PC-3 (cell line): Measurements from ENCODE around the gene DERA. TPM values are rescaled to one million over a fixed set of nuclear protein-coding genes. Genes with fewer than 3 reads are reported as not detected.

Experiments used
- ATAC-seq: fragments of 200-7000 bp; cut with Tn5 transposase; 2 replicates; pipeline ENCODE4 v1.9.1; 2020; ENCODE audit warnings: mild to moderate bottlenecking, moderate library complexity
- BruUV-seq: library from RNA; stranded (reverse); fragments of 400-500 nt; replicated peaks from 2 replicates; lab custom pipeline; 2021; lab: Mats Ljungman, UMichigan
- CTCF ChIA-PET: fragments of 300-600 bp; sonication (Branson Sonifier 250); formaldehyde crosslinking; loops from one replicate; lab custom pipeline; 2022; ENCODE audit warnings: antibody characterized with exemption; lab: Charles Lee
- POLR2A ChIA-PET: fragments of 300-600 bp; sonication (Branson Sonifier 250); formaldehyde crosslinking; loops from one replicate; lab custom pipeline; 2022; ENCODE audit warnings: antibody characterized with exemption; ENCODE audit not compliant: unreplicated experiment; lab: Charles Lee
- DNase-seq: peaks from one replicate; pipeline ENCODE4 v3.0.0-alpha.2; 2015
- H2AFZ ChIP-seq: fragments of 300-600 bp; sonication (generic); 2 replicates; pipeline ENCODE4 v1.6.0; 2016; ENCODE audit warnings: antibody characterized with exemption, low read length
- H3F3A ChIP-seq: fragments of 300-600 bp; sonication (generic); one replicate; pipeline ENCODE4 v1.6.0; 2017; ENCODE audit warnings: antibody characterized with exemption, low read length, control low read depth, mild to moderate bottlenecking; ENCODE audit not compliant: unreplicated experiment
- H3K27ac ChIP-seq: fragments of 300-600 bp; sonication (generic); 2 replicates; pipeline ENCODE4 v1.5.1; 2016; ENCODE audit warnings: mild to moderate bottlenecking, low read length
- H3K27me3 ChIP-seq: fragments of 300-600 bp; sonication (generic); 2 replicates; pipeline ENCODE4 v1.6.1; 2016; ENCODE audit warnings: low read length, mixed read lengths
- H3K36me3 ChIP-seq: fragments of 300-600 bp; sonication (generic); 2 replicates; pipeline ENCODE4 v1.6.1; 2016; ENCODE audit warnings: low read depth, mixed run types, low read length, mixed read lengths
- H3K4me1 ChIP-seq: fragments of 300-600 bp; sonication (generic); 2 replicates; pipeline ENCODE4 v1.5.1; 2016; ENCODE audit warnings: low read length; ENCODE audit not compliant: insufficient read depth
- H3K4me2 ChIP-seq: fragments of 300-600 bp; sonication (generic); 2 replicates; pipeline ENCODE4 v1.6.0; 2016; ENCODE audit warnings: low read length
- H3K4me3 ChIP-seq: fragments of 300-600 bp; sonication (generic); 2 replicates; pipeline ENCODE4 v1.5.1; 2016; ENCODE audit warnings: mild to moderate bottlenecking, low read length, mixed read lengths
- H3K79me2 ChIP-seq: fragments of 300-600 bp; sonication (generic); 2 replicates; pipeline ENCODE4 v1.6.1; 2017; ENCODE audit warnings: low read length, mixed read lengths
- H3K9ac ChIP-seq: fragments of 300-600 bp; sonication (generic); 2 replicates; pipeline ENCODE4 v1.6.0; 2016; ENCODE audit warnings: mild to moderate bottlenecking, low read length
- H3K9me2 ChIP-seq: fragments of 300-600 bp; sonication (generic); replicated peaks from 2 replicates; pipeline ENCODE4 v1.6.1; 2016; ENCODE audit warnings: mixed run types, low read length, mixed read lengths
- H3K9me3 ChIP-seq: fragments of 300-600 bp; sonication (generic); 2 replicates; pipeline ENCODE4 v1.6.1; 2016; ENCODE audit warnings: low read length, mixed read lengths
- H4K20me1 ChIP-seq: fragments of 300-600 bp; sonication (generic); 2 replicates; pipeline ENCODE4 v1.6.1; 2016; ENCODE audit warnings: low read length, mixed read lengths
- CTCF ChIP-seq: fragments of 300-600 bp; sonication (generic); conservative IDR thresholded peaks from 2 replicates; pipeline ENCODE4 v1.5.1; 2017; ENCODE audit warnings: antibody characterized with exemption, low read depth, mild to moderate bottlenecking, low read length
- EZH2 ChIP-seq: fragments of 300-600 bp; sonication (generic); IDR thresholded peaks from one replicate; pipeline ENCODE4 v1.6.1; 2017; ENCODE audit warnings: antibody characterized with exemption, mild to moderate bottlenecking, low read length; ENCODE audit not compliant: unreplicated experiment
- EZH2phosphoT487 ChIP-seq: fragments of 300-600 bp; sonication (generic); IDR thresholded peaks from 2 replicates; pipeline ENCODE4 v1.6.1; 2018; ENCODE audit warnings: mild to moderate bottlenecking, antibody characterized with exemption, low read length, borderline replicate concordance
- intact Hi-C: fragments of 100-400 bp; cut with micrococcal nuclease; formaldehyde crosslinking; loops from 2 replicates; pipeline ENCODE4 v1.9.0; 2023
- total RNA-seq: library from RNA; depleted of rRNA; stranded (reverse); fragments of >200 nt; gene quantifications from 2 replicates; pipeline ENCODE4 v1.2.3, GENCODE V29; 2014

Gene DERA
- total RNA-seq, 1 experiment from 2014 or later = 49.4 TPM

DNA sequence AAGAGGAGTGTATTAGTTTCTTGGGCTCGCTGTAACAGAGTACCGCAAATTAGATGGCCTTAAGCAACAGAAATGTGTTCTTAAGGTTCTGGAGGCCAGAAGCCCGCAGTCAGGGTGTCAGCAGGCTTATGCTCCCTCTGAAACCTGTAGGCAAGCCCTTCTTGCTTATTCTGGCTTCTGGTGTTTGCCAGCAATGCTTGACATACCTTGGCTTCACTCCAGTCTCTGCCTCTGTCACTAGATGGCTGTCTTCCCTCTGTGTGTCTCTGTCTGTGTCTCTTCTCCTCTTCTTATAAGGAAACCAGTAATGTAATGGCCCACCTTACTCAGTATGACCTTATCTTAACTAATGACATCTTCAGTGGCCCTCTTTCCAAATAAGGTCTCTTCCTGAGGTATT lies 85.1 kb downstream of the DERA start:
- TF ChIP-seq EZH2 (no peak), EZH2phosphoT487 (no peak), CTCF (no peak)
- ATAC-seq = peak; percentile 37; the same call in 1 of the 2 replicates
- Histone ChIP-seq H3K27ac (no peak overlapping the region), H3K27me3 (no peaks in the 10 kb centered on the region), H3K79me2 (no peaks in the 10 kb centered on the region), H3K9me3 (no peaks in the 10 kb centered on the region), H3K4me2 (no peak overlapping the region), H3K4me3 (no peak overlapping the region), H3F3A (no peaks in the 10 kb centered on the region), H3K9ac (no peak overlapping the region), H2AFZ (no peak overlapping the region), H3K36me3 (no peaks in the 10 kb centered on the region), H3K9me2 (no peaks in the 10 kb centered on the region), H3K4me1 (no peaks in the 10 kb centered on the region), H4K20me1 (no peaks in the 10 kb centered on the region)
- peak; percentile 7 for DNase-seq
- ChIA-PET CTCF (no interaction called here), POLR2A (no interaction called here)
- intact Hi-C loops = no loop called here
- BruUV-seq = no TSS peak

GRCh38 chr12:15996948-15997347 lies 85.8 kb downstream of the DERA start:
- Histone ChIP-seq H3K4me1 (no peaks in the 10 kb centered on the region), H3K27me3 (no peaks in the 10 kb centered on the region), H3K4me2 (no peak overlapping the region), H2AFZ (no peak overlapping the region), H3F3A (no peaks in the 10 kb centered on the region), H3K27ac (no peak overlapping the region), H3K79me2 (no peaks in the 10 kb centered on the region), H3K9me2 (no peaks in the 10 kb centered on the region), H3K9me3 (no peaks in the 10 kb centered on the region), H4K20me1 (no peaks in the 10 kb centered on the region), H3K9ac (no peak overlapping the region), H3K36me3 (no peaks in the 10 kb centered on the region), H3K4me3 (no peak overlapping the region)
- ATAC-seq (peak; percentile 38), DNase-seq (no peak)
- POLR2A ChIA-PET = no interaction called here
- CTCF ChIA-PET = no interaction called here
- intact Hi-C loops = no loop called here
- TF ChIP-seq CTCF (no peak), EZH2 (no peak), EZH2phosphoT487 (no peak)
- BruUV-seq = no TSS peak

GRCh38 chr12:15997910-15998309 lies 86.8 kb downstream of the DERA start:
- Histone ChIP-seq H3K4me1 (no peaks in the 10 kb centered on the region), H3K9me3 (no peaks in the 10 kb centered on the region), H3K9me2 (no peaks in the 10 kb centered on the region), H3K79me2 (no peaks in the 10 kb centered on the region), H2AFZ (no peak overlapping the region), H4K20me1 (no peaks in the 10 kb centered on the region), H3K9ac (no peak overlapping the region), H3K27me3 (no peaks in the 10 kb centered on the region), H3K4me3 (no peak overlapping the region), H3F3A (no peaks in the 10 kb centered on the region), H3K36me3 (no peaks in the 10 kb centered on the region), H3K4me2 (no peak overlapping the region), H3K27ac (no peak overlapping the region)
- CTCF ChIA-PET = no interaction called here
- ATAC-seq (no peak), DNase-seq (no peak)
- intact Hi-C loops = no loop called here
- no TSS peak for BruUV-seq
- TF ChIP-seq CTCF (no peak), EZH2 (no peak), EZH2phosphoT487 (no peak)
- POLR2A ChIA-PET = no interaction called here
